ENCODE measurements around the gene LENG8. TPM values are rescaled to one million over a fixed set of nuclear protein-coding genes. Genes with fewer than 3 reads are reported as not detected.
"Not testable (repeated sequence)": the region's sequence is repeated elsewhere in the genome, so short reads cannot be mapped to it uniquely, and the experiment has no call there.

LENG8 gene
- total RNA-seq, 1 experiment from 2014 or later, result 267 TPM

DNA sequence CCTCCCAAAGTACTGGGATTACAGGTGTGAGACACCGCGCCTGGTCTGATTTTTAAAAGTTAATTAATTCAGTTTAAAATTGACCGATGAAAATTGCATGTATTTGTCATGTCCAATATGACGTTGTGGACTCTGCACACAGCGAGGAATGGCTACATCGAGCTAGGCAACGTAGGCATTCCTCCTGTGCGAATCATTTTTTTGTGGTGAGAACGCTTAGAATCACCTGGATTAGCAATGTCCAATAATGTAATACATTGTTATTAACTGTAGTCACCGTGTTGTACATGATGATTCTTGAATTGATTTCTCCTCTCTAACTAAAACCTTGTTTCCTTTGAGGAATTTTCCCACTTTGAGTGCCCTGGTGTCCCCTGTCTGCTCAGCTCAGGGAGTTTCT, 57.1 kb downstream of the LENG8 start:
- CTCF ChIA-PET, result interaction anchor here (1.3 to 1.4 kb wide), 2 partner anchors 32 to 33 kb away, joined by 3 read pairs; partner anchors contain the start of gene CDC42EP5
- no peak overlapping the region for H3K4me3 Mint-ChIP-seq (ENCODE audit: low read depth, unreplicated experiment)
- no peak for DNase-seq
- TF ChIP-seq CTCF (IDR thresholded peaks at IDR 0.05; ENCODE audit: unreplicated experiment), result no peak
- intact Hi-C loops (cut with micrococcal nuclease; ENCODE audit: unreplicated experiment), result no loop called here
- no peak overlapping the region for H3K27ac Mint-ChIP-seq (ENCODE audit: unreplicated experiment)
- peaks cover 58% of the 10 kb centered on the region for H3K27me3 Mint-ChIP-seq (ENCODE audit: unreplicated experiment)
- no TSS peak for BruUV-seq (replicated peaks)
- peaks cover 8% of the 10 kb centered on the region for H3K36me3 Mint-ChIP-seq (ENCODE audit: insufficient read depth, unreplicated experiment)
- H3K9me3 Mint-ChIP-seq (ENCODE audit: low read depth, unreplicated experiment), result peaks cover 2% of the 10 kb centered on the region
- peaks cover 20% of the 10 kb centered on the region for H3K4me1 Mint-ChIP-seq (ENCODE audit: low read depth, unreplicated experiment)

DNA sequence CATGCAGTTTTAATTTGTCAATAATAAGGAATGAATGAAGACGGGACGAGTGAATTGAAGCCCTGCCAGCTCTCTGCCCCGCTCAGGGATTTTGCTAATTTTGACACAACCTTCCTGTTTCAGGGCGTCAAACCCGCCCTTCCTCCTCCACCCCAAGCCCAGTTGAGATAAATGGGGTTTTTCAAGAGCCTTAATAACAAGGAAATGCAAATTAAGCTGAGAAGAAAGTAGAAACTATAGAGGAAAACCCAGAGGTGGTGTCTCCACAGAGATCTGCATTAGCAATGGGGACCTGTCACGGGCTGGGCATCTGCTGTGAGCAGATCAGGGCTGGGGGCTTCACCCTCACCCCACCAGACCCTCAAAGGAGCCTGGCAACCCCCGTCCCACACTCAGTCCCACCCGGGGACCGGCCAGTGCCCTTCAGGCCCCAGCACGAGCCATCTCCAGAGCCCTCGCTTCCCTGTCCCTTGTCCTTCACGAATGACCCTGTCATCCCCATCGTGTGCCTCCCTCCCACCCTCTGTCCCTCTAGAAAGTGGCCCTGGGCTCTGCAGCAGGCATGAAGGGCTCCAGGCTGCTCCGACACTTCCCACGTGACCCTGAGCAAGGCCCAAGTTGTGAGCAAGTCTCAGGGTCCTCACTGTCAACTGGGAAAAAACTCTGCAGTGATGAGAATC, 58.2 kb downstream of the LENG8 start:
- Mint-ChIP-seq H3K4me1 (ENCODE audit: low read depth, unreplicated experiment) (peaks cover 20% of the 10 kb centered on the region), H3K27me3 (ENCODE audit: unreplicated experiment) (peaks cover 63% of the 10 kb centered on the region)
- H3K4me3 Mint-ChIP-seq (ENCODE audit: low read depth, unreplicated experiment); H3K9me3 Mint-ChIP-seq (ENCODE audit: low read depth, unreplicated experiment); H3K27ac Mint-ChIP-seq (ENCODE audit: unreplicated experiment); intact Hi-C loops (cut with micrococcal nuclease; ENCODE audit: unreplicated experiment); BruUV-seq (replicated peaks); DNase-seq; H3K36me3 Mint-ChIP-seq (ENCODE audit: insufficient read depth, unreplicated experiment): not testable (repeated sequence)
- CTCF ChIA-PET, result interaction anchor here (1.4 kb wide), 1 partner anchor 31 kb away, joined by 3 read pairs; no protein-coding TSS in a partner anchor

GRCh38 chr19:54507824-54508223, 58.8 kb downstream of the LENG8 start:
- no peak overlapping the region for H3K27ac Mint-ChIP-seq (ENCODE audit: unreplicated experiment)
- H3K36me3 Mint-ChIP-seq (ENCODE audit: insufficient read depth, unreplicated experiment), result peaks cover 8% of the 10 kb centered on the region
- DNase-seq, result peak; percentile 8
- no peak for TF ChIP-seq CTCF (IDR thresholded peaks at IDR 0.05; ENCODE audit: unreplicated experiment)
- intact Hi-C loops (cut with micrococcal nuclease; ENCODE audit: unreplicated experiment), result no loop called here
- no TSS peak for BruUV-seq (replicated peaks)
- CTCF ChIA-PET, result no interaction called here
- H3K27me3 Mint-ChIP-seq (ENCODE audit: unreplicated experiment), result peaks cover 70% of the 10 kb centered on the region
- no peak overlapping the region for H3K4me3 Mint-ChIP-seq (ENCODE audit: low read depth, unreplicated experiment)
- peaks cover 2% of the 10 kb centered on the region for H3K9me3 Mint-ChIP-seq (ENCODE audit: low read depth, unreplicated experiment)
- peaks cover 20% of the 10 kb centered on the region for H3K4me1 Mint-ChIP-seq (ENCODE audit: low read depth, unreplicated experiment)

GRCh38 chr19:54508487-54508886, 59.5 kb downstream of the LENG8 start:
- Mint-ChIP-seq H3K4me1 (ENCODE audit: low read depth, unreplicated experiment) (peaks cover 20% of the 10 kb centered on the region), H3K27me3 (ENCODE audit: unreplicated experiment) (peaks cover 76% of the 10 kb centered on the region)
- H3K9me3 Mint-ChIP-seq (ENCODE audit: low read depth, unreplicated experiment); BruUV-seq (replicated peaks); H3K4me3 Mint-ChIP-seq (ENCODE audit: low read depth, unreplicated experiment); H3K36me3 Mint-ChIP-seq (ENCODE audit: insufficient read depth, unreplicated experiment); H3K27ac Mint-ChIP-seq (ENCODE audit: unreplicated experiment); intact Hi-C loops (cut with micrococcal nuclease; ENCODE audit: unreplicated experiment); CTCF ChIA-PET; DNase-seq: not testable (repeated sequence)

- H3K27me3 Mint-ChIP-seq (ENCODE audit: unreplicated experiment), result peaks cover 78% of the 10 kb centered on the region
- not testable (repeated sequence) for BruUV-seq (replicated peaks)
These were observed 60.4 kb downstream of the LENG8 start for GRCh38 chr19:54509200-54509940.

More at GRCh38 chr19:54509200-54509940, 60.4 kb downstream of the LENG8 start:
- H3K9me3 Mint-ChIP-seq (ENCODE audit: low read depth, unreplicated experiment); H3K27ac Mint-ChIP-seq (ENCODE audit: unreplicated experiment); CTCF ChIA-PET; DNase-seq; intact Hi-C loops (cut with micrococcal nuclease; ENCODE audit: unreplicated experiment); H3K4me3 Mint-ChIP-seq (ENCODE audit: low read depth, unreplicated experiment); H3K36me3 Mint-ChIP-seq (ENCODE audit: insufficient read depth, unreplicated experiment): not testable (repeated sequence)
- H3K4me1 Mint-ChIP-seq (ENCODE audit: low read depth, unreplicated experiment), result peaks cover 20% of the 10 kb centered on the region

Other genes with a start within 250 kb of the LENG8 start
- 825 and 841 TPM in 2 replicates for gene RPS9, start 248.3 kb upstream of the LENG8 start, total RNA-seq (2022)
- not detected in 2 replicates for gene LILRB3, start 226.2 kb upstream of the LENG8 start, total RNA-seq (2022)
- gene LILRA6, start 206.4 kb upstream of the LENG8 start, total RNA-seq (2022), result not detected in 2 replicates
- not detected in 2 replicates for gene LILRB5, start 191.9 kb upstream of the LENG8 start, total RNA-seq (2022)
- not detected in 2 replicates for gene LILRB2, start 168.1 kb upstream of the LENG8 start, total RNA-seq (2022)
- gene LILRA5, start 136.0 kb upstream of the LENG8 start, total RNA-seq (2022), result not detected in 2 replicates
- gene LILRA4, start 110.0 kb upstream of the LENG8 start, total RNA-seq (2022), result not detected in 2 replicates
- gene LAIR1, start 84.3 kb upstream of the LENG8 start, total RNA-seq (2022), result 0.61 and 0.83 TPM in 2 replicates
- 2.9 and 3.9 TPM in 2 replicates for gene TTYH1, start 33.7 kb upstream of the LENG8 start, total RNA-seq (2022)
- 14.7 and 16.4 TPM in 2 replicates for gene LENG9, start 14.6 kb downstream of the LENG8 start, total RNA-seq (2022)
- 12.9 and 19.7 TPM in 2 replicates for gene CDC42EP5, start 24.1 kb downstream of the LENG8 start, total RNA-seq (2022)
- not detected in 2 replicates for gene LAIR2, start 53.6 kb downstream of the LENG8 start, total RNA-seq (2022)
- gene LILRA2, start 124.6 kb downstream of the LENG8 start, total RNA-seq (2022), result not detected in 2 replicates
- gene LILRA1, start 144.4 kb downstream of the LENG8 start, total RNA-seq (2022), result not detected in 2 replicates
- not detected in 2 replicates for gene LILRB1, start 181.3 kb downstream of the LENG8 start, total RNA-seq (2022)
- gene LILRB4, start 213.8 kb downstream of the LENG8 start, total RNA-seq (2022), result not detected in 2 replicates

Measured in Calu3 (cell line).